Fibroblast of upper back skin (primary cell): Measurements from ENCODE around the gene PHRF1.

ENCODE experiments used
- DNase-seq: peaks from one replicate; pipeline ENCODE4 v3.0.0-alpha.2; 2013

PHRF1 gene

GRCh38 chr11:598005-598680 lies 21.9 kb downstream of the PHRF1 start:
- DNase-seq = no peak

DNA sequence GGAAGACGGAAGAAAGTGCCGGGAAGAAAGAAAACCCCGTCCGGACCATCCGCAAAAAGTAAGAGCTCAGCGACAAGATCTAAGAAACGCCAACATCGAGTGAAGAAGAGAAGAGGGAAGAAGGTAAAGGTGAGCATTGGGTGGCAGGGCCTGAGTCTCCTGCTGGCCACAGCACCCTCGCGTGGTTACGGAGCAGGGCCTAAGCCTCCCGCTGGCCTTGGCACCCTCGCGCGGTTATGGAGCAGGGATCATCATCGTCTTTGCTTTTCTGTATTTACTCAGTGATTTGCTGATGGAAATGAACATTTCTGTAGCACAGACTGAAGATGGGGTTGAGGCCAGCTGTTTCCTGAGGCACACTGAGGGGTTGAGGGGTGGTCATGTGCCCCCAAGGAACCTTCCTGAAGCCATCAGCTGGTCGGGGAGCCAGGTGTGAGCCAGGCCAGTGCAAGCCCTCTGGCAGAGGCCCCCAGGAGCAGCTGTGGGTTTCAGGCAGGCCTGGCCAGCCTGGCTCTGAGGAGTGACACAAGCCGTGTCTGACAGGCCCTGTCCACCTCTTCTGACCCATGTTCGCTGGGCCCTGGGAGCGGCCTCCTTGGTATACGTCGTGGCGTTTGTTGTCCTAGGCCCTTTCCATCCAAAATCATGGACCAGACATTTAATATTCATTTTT lies 25.4 kb downstream of the PHRF1 start:
- DNase-seq = no peak

GRCh38 chr11:603154-603553 lies 26.9 kb downstream of the PHRF1 start:
- DNase-seq = no peak

- DNase-seq = no peak
Observed at GRCh38 chr11:605286-606129, 29.2 kb downstream of the PHRF1 start.

GRCh38 chr11:606245-606644 lies 30.0 kb downstream of the PHRF1 start:
- DNase-seq = no peak

GRCh38 chr11:607020-607780 lies 30.9 kb downstream of the PHRF1 start:
- no peak for DNase-seq

GRCh38 chr11:607971-608659 lies 31.8 kb downstream of the PHRF1 start:
- DNase-seq = no peak

DNA sequence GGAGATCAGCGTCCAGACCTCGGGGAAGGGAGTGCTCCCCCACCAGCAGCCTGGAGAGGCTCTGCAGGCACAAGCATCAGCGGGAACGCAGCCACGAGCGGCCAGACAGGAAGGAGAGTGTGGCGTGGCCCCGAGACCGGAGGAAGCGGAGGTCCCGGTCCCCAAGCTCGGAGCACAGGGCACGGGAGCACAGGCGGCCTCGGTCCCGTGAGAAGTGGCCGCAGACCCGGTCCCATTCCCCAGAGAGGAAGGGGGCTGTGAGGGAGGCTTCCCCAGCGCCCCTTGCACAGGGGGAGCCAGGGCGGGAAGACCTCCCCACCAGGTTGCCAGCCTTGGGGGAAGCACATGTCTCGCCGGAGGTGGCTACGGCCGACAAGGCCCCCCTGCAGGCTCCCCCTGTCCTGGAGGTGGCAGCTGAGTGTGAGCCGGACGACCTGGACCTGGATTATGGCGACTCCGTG lies 32.6 kb downstream of the PHRF1 start:
- no peak for DNase-seq

DNA sequence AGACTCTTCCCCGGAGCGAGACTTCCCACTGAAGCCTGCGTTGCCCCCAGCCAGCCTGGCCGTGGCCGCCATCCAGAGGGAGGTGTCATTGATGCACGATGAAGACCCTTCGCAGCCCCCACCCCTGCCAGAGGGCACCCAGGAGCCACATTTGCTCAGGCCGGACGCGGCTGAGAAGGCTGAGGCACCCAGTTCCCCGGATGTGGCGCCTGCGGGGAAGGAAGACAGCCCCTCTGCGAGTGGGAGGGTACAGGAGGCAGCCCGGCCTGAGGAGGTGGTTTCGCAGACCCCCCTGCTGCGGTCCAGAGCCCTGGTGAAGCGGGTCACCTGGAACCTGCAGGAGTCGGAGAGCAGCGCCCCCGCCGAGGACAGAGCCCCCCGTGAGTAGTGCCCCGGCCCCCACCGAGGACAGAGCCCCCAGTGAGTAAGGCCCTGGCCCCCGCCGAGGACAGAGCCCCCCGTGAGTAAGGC lies 33.1 kb downstream of the PHRF1 start:
- no peak for DNase-seq

DNA sequence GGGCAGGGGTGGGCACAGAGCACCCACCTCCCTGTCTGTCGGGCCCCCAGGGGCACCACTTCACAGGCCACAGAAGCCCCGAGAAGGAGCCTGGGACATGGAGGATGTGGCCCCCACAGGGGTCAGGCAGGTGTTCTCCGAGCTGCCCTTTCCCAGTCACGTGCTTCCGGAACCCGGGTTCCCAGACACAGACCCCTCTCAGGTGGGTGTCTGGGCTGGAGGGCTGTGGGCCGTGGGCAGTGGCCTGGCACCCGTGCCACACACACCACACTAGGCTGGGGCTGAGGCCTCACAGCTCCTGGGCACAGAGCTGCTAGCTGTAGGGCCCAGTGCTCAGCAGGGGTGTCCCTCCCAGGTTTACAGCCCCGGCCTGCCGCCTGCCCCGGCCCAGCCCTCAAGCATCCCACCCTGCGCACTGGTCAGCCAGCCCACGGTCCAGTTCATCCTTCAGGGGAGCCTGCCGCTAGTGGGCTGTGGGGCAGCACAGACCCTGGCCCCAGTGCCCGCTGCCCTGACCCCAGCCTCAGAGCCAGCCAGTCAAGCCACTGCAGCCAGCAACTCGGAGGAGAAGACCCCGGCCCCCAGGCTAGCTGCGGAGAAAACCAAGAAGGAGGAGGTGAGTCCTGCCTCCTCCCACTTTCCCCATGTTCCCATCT lies 34.0 kb downstream of the PHRF1 start:
- DNase-seq = no peak

DNA sequence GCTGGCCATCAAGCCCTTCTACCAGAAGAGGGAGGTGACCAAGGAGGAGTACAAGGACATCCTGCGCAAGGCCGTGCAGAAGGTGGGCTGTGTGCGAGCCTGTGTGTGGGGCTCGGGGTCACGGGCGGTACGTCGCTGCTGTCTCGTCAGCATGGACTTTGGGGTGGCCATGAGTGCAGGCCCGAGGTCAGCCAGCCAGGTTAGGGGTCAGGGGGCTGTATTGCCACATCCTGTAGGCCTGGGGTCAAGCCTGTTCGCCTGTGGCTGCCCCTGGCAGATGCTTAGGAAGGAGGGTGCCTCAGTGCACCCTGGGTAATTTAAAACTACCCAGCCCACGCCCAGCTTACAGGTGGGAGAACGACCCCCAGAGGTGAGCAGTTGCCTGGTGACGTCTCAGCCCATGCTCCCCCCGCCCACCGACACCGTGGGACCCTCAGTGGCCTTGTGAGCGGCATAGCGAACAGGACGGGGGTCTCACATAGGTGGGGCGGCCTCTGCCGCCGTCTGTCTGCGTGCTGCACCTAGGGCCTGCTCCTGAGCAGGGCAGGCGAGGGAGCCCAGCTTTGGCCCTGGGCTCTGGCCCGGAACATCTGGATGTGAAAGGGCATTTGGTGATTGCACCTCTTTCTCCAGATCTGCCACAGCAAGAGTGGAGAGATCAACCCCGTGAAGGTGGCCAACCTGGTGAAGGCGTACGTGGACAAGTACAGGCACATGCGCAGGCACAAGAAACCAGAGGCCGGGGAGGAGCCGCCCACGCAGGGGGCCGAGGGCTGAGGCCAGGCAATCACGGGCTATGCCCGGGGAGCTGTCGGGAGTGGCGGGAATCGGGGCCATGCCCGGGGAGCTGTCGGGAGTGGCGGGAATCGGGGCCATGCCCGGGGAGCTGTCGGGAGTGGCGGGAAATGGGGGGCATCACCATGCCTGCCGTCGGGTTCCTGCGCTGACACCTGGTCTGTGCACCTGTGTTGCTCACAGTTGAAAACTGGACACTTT lies 35.0 kb downstream of the PHRF1 start:
- no peak for DNase-seq

DNA sequence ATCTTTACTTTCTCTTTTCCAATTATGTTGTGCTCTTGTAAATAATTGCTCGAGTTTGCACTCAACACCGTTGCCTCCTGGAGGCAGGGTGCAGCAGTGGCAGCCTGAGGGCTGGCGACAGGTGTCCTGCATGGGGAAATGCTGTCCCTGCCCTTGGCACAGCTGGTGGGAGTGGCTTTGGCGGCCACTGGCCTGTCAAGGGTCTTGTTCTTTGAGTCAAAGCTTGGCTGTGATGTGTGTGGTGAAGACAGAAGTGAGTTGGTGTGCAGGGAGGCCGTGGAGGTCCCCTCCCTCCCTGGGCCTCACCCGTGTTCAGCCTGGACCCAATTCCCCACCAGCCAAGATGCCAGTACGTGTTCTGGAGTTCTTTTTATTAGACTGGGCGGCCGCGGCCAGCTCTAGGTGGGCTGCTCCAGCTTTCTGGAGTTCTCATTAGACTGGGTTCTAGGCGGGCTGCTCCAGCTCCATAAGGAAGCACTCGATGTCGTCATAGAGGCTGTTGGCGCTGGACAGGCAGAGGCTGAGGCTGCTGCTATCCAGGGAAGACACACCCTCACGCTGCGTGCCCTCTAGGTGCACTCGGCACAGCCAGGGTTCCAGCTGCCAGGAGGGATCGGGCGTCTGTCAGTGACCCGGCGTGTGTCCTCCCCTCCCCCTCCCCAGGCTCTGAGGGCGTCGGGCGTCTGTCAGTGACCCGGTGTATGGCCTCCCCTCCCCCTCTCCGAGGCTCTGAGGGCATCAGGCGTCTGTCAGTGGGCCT lies 36.1 kb downstream of the PHRF1 start:
- DNase-seq = no peak

DNA sequence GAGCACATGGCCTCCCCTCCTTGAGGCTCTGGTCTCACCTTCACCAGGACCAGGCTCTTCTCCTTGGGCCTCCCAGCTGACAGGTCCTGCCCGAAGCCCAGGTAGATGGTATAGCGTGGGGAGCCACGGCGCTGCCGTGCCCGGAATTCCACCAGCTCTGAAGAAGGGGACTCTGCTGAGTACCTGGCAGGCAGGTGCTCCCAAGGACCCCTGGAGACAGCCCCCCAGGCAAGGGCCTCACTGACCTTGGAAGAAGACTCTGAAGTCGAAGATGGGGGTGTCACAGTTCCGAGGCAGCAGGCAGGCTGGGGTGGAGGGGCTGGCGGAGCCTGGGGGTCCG lies 36.7 kb downstream of the PHRF1 start:
- no peak for DNase-seq

- peak; percentile 39 for DNase-seq
Observed at GRCh38 chr11:613369-613968, 37.2 kb downstream of the PHRF1 start.

GRCh38 chr11:614021-614622 lies 37.9 kb downstream of the PHRF1 start:
- no peak for DNase-seq

DNA sequence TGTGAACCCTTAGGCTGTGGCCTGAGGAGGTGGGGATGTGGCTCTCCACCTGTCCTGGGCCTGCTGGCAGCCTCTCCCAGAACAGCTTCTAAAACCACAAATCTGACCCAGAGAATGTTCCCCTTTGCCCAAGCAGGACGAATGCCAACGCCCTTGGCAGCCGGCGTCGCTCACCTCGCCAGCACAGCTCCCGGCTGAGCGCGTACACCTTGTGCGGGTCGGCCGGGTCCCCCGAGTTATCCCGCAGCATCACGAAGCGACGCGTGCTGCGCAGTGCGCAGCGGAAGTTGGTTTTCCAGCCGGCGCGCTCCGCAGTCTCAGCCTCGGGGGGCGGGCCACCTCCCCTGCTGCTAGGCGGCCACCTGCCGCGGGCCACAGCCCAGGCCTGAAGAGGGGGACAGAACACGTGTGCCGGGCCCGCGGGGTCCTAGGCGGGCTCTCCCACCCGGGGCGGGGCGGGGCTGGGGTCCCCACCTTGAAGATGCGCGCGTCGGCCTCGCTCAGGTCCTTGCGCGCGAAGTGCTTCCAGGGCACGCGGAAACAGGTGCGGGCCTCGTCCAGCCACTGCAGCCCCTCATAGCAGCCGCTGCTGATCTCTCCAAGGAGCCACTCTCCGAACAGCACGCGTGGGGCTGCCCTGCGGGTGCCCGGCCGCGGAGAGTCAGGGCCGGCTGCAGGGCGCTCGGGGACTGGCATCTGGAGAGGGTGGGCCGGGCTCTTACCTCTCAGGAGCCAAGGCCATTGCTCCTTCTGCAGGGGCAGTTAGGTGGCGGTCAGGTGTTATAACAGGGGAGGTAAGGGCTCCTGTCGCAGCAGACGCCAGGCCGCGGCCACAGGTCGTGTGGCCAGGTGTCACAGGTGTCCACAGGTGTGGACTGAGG lies 38.6 kb downstream of the PHRF1 start:
- no peak for DNase-seq

DNA sequence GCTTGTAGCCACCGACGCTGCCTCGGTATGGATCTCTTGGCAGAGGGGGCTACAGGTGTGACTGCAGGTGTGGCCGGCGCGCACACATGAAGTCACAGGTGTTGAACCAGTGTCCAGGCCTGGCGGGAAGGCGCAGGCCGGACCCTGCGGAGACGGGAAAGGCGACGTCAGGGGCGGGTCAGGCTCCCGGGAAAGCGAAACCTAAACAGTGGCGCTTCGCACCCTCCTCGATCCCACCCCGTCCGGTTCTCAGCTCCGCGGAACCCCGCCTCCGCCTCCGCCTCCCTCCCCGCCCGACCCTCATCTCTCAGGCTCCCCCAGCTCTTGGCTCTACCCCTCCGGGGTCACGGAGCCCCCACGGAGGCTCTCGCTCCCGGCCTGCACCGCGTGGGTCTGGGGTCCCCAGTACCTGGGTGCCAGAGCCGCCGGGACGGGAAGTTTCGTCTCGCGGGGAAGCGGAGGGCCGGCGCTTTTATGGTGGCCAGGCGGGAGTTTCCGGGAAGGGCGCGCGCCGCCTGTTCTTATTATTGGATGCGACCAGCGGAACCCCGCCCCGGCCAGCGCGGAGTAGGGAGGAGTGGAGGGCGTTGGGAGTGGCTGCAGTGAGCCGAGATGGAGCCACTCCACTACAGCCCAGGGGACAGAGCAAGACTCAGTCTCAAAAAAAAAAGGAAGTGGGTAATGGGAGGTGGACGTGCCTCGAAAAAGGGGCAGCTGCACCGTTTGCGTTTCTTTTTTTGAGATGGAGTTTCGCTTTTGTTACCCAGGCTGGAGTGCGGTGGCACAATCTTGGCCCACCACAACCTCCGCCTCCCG lies 39.4 kb downstream of the PHRF1 start, which contains the start of gene IRF7:
TSS of gene IRF7 (minus strand) at position 447 of the 816 bp plus-strand sequence. CDS start 586 bp downstream, outside the sequence.
- peak; percentile 89 for DNase-seq
